Measurements from ENCODE around the gene SEZ6L2.

SEZ6L2 gene

GRCh38 chr16:29863669-29863984 is 35.7 kb downstream of the SEZ6L2 start:
- ChIA-PET POLR2A (interaction anchor here (1.9 to 2.0 kb wide), 2 partner anchors 47 to 98 kb away, joined by 4 to 5 read pairs; partner anchors contain the start of genes PAGR1 and TMEM219), CTCF (interaction anchor here (1.1 to 7.3 kb wide), 9 partner anchors 9 to 165 kb away, joined by 3 to 63 read pairs (median 3); no protein-coding TSS in a partner anchor)
- no peak for TF ChIP-seq CTCF (IDR thresholded peaks at IDR 0.05; ENCODE audit: insufficient read depth, low read length, missing control alignments)
- peak overlapping the region; percentile 44 for H3K4me3 ChIP-seq (ENCODE audit: low read depth, low read length)
- DNase-seq (ENCODE audit: low read depth, low spot score): no peak

- DNase-seq (ENCODE audit: low read depth, low spot score): peak; percentile 84
- ChIA-PET CTCF (interaction anchor here (0.7 to 7.3 kb wide), 10 partner anchors 10 to 164 kb away, joined by 3 to 63 read pairs (median 3); no protein-coding TSS in a partner anchor), POLR2A (interaction anchor here (1.9 to 2.0 kb wide), 2 partner anchors 47 to 99 kb away, joined by 4 to 5 read pairs; partner anchors contain the start of genes PAGR1 and TMEM219)
- H3K4me3 ChIP-seq (ENCODE audit: low read depth, low read length): peak within 1 kb of the TSS; percentile 93
- TF ChIP-seq CTCF (IDR thresholded peaks at IDR 0.05; ENCODE audit: insufficient read depth, low read length, missing control alignments): peak; percentile 89
These were observed 36.3 kb downstream of the SEZ6L2 start, which contains the start of gene CDIPT for GRCh38 chr16:29862884-29863668. CDIPT (minus strand) TSS chr16:29863226; CDS start chr16:29862857, 369 bp downstream.

- TF ChIP-seq CTCF (IDR thresholded peaks at IDR 0.05; ENCODE audit: insufficient read depth, low read length, missing control alignments): peak; percentile 22
- CTCF ChIA-PET: interaction anchor here (0.7 to 7.3 kb wide), 6 partner anchors 15 to 142 kb away, joined by 3 to 63 read pairs (median 4); partner anchors contain the start of gene SEZ6L2
- POLR2A ChIA-PET: interaction anchor here (1.9 to 2.0 kb wide), 2 partner anchors 46 to 99 kb away, joined by 4 to 5 read pairs; partner anchors contain the start of genes PAGR1 and TMEM219
- DNase-seq (ENCODE audit: low read depth, low spot score): no peak
- H3K4me3 ChIP-seq (ENCODE audit: low read depth, low read length): peak overlapping the region; percentile 93
These were observed 36.9 kb downstream of the SEZ6L2 start for GRCh38 chr16:29862383-29862883.

- no peak overlapping the region for H3K4me3 ChIP-seq (ENCODE audit: low read depth, low read length)
- CTCF ChIA-PET: interaction anchor here (7.3 kb wide), 1 partner anchor 12 kb away, joined by 63 read pairs; no protein-coding TSS in a partner anchor
- no peak for TF ChIP-seq CTCF (IDR thresholded peaks at IDR 0.05; ENCODE audit: insufficient read depth, low read length, missing control alignments)
- POLR2A ChIA-PET: no interaction called here
- no peak for DNase-seq (ENCODE audit: low read depth, low spot score)
These were observed 39.1 kb downstream of the SEZ6L2 start for GRCh38 chr16:29860218-29860617.

GRCh38 chr16:29858974-29859373 is 40.4 kb downstream of the SEZ6L2 start:
- ChIA-PET POLR2A (no interaction called here), CTCF (interaction anchor here (1.3 to 7.3 kb wide), 2 partner anchors 11 to 174 kb away, joined by 3 to 63 read pairs; no protein-coding TSS in a partner anchor)
- no peak for TF ChIP-seq CTCF (IDR thresholded peaks at IDR 0.05; ENCODE audit: insufficient read depth, low read length, missing control alignments)
- DNase-seq (ENCODE audit: low read depth, low spot score): no peak
- H3K4me3 ChIP-seq (ENCODE audit: low read depth, low read length): no peak overlapping the region
